Adrenal gland (tissue), 12 donors: ENCODE data around the gene BCAS3. TPM values are rescaled to one million over a fixed set of nuclear protein-coding genes. Genes with fewer than 3 reads are reported as not detected.

Experiments
- DNase-seq, 7 donors: peaks; one replicate each; pipeline ENCODE4 v3.0.0-alpha.2; 2019 to 2020
- H3K27ac ChIP-seq, 5 donors: fragments of 200-600 bp; sonication (generic) in 4 of 5; 1 replicate in 3 of 5; 2 replicates in 2 of 5; pipeline versions ENCODE4 v1.5.1 to v1.8.0; 2016 to 2020; ENCODE audit warnings: mild to moderate bottlenecking in 1 of 5
- H3K27me3 ChIP-seq: fragments of 200-600 bp; 2 replicates; pipeline ENCODE4 v1.8.0; 2021
- H3K36me3 ChIP-seq, 2 donors: fragments of 200-600 bp; replicated peaks in 1 of 2; 1 replicate in 1 of 2; 2 replicates in 1 of 2; pipeline versions ENCODE4 v1.5.1 to v1.8.0; 2018 to 2022
- H3K4me1 ChIP-seq, 2 donors: fragments of 200-600 bp; replicated peaks in 1 of 2; 1 replicate in 1 of 2; 2 replicates in 1 of 2; pipeline versions ENCODE4 v1.5.1 to v1.8.0; 2018 to 2021
- H3K4me3 ChIP-seq, 4 donors: fragments of 200-600 bp; sonication (generic) in 3 of 4; one replicate each; pipeline ENCODE4 v1.5.1; 2016 to 2018
- H3K9me3 ChIP-seq, 3 donors: fragments of 200-600 bp; sonication (generic) in 1 of 3; replicated peaks in 1 of 3; 1 replicate in 2 of 3; 2 replicates in 1 of 3; pipeline versions ENCODE4 v1.5.1 to v1.8.0; 2016 to 2021
- POLR2A ChIP-seq, 2 donors: fragments of 450-650 bp; IDR thresholded peaks; one replicate each; pipeline ENCODE4 v1.6.1; 2017; ENCODE audit warnings: antibody characterized with exemption in 2 of 2, mild to moderate bottlenecking in 2 of 2, moderate library complexity in 1 of 2
- WGBS, 4 donors: extraction: QIAGEN DNeasy Blood & Tissue Kit in 2 of 4; methylation state at CpG; one replicate each; pipeline versions ENCODE4 v1.1.5 to v1.1.7; 2013 to 2017; 5-methylcytosine and 5-hydroxymethylcytosine counted together
- intact Hi-C, 2 donors: fragments of 100-400 bp; cut with DNase I; formaldehyde crosslinking; loops; one replicate each; pipeline versions ENCODE4 v1.14.1 to v1.15.0; 2022 to 2023
- polyA plus RNA-seq, 3 donors: library from polyadenylated mRNA; stranded (reverse); fragments of 200-250 nt in 2 of 3; fragments of 350-450 nt in 1 of 3; fragmentation: Illumina TruSeq in 1 of 3; extraction: RNeasy Lipid Tissue Mini Kit (QIAGEN cat#74804) in 1 of 3; gene quantifications; one replicate each; pipeline ENCODE4 v1.2.3, GENCODE V29; 2013 to 2014
- total RNA-seq, 9 donors: library from RNA; depleted of rRNA in 4 of 9; stranded (reverse); fragments of >200 nt in 4 of 9; fragments of 120-200 nt in 1 of 9; fragmentation: NEBNext Ultra II Directional in 1 of 9; extraction: Animal tissue kit (Norgen Biotek cat#: 25700) in 1 of 9; gene quantifications; one replicate each; pipeline versions ENCODE4 v1.1.0 to v1.2.4, GENCODE V29; 2013 to 2023
- TF ChIP-seq, protein P1 (sequence below), 6 experiments: fragments of 450-650 bp in 4 of 6; fragments of 200-600 bp in 2 of 6; sonication (generic) in 1 of 6; IDR thresholded peaks; 1 replicate in 5 of 6; 2 replicates in 1 of 6; pipeline versions ENCODE4 v1.5.1 to v1.8.0; 2016 to 2021; ENCODE audit warnings: antibody characterized with exemption in 6 of 6, mild to moderate bottlenecking in 2 of 6, moderate library complexity in 1 of 6
- donor health status: healthy with polysubstance abuse.
- donor health status: Bipolar disorder and iron deficiency.
- donor health status: DM: yes; HTN: yes; CAD: no.
- donor health status: DM: no; HTN: no; CAD: no.
- donor health status: DM: no; HTN: no; CAD: no.
- donor health status: DM: yes; HTN: yes; CAD: no.

BCAS3 gene
- total and polyA plus RNA-seq, 12 donors = 9.4 to 105 (median 29.0) TPM

DNA sequence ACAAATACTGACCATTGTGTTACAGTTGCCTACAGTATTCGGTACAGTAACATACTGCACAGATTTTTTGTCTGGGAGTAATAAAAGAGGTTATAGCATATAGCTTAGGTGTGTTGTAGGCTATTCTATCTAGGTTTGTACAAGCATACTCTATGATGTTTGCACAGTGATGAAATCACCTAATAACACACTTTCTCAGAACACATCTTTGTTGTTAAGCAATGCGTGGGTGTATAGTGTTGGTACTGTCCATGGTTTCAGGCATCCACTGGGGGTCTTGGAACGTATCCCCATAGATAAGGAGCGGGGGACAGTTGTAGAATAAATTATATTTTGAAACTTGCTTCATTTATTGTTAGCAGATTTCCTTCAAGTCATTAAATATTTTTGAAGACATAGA lies 428.7 kb downstream of the BCAS3 start:
- H3K4me1 ChIP-seq = peaks cover 0 to 11% of the 10 kb centered on the region in 2 donors
- WGBS, 4 donors = 92 to 98% (median 93%) methylated on average over 4 of the region's 4 CpGs
- DNase-seq = no peak
- no peaks in the 10 kb centered on the region for H3K36me3 ChIP-seq
- no peaks in the 10 kb centered on the region for H3K27me3 ChIP-seq
- no peak overlapping the region for H3K4me3 ChIP-seq
- intact Hi-C loops = no loop called here
- TF ChIP-seq, protein P1, sequence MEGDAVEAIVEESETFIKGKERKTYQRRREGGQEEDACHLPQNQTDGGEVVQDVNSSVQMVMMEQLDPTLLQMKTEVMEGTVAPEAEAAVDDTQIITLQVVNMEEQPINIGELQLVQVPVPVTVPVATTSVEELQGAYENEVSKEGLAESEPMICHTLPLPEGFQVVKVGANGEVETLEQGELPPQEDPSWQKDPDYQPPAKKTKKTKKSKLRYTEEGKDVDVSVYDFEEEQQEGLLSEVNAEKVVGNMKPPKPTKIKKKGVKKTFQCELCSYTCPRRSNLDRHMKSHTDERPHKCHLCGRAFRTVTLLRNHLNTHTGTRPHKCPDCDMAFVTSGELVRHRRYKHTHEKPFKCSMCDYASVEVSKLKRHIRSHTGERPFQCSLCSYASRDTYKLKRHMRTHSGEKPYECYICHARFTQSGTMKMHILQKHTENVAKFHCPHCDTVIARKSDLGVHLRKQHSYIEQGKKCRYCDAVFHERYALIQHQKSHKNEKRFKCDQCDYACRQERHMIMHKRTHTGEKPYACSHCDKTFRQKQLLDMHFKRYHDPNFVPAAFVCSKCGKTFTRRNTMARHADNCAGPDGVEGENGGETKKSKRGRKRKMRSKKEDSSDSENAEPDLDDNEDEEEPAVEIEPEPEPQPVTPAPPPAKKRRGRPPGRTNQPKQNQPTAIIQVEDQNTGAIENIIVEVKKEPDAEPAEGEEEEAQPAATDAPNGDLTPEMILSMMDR (IDR thresholded peaks at IDR 0.05) = no peak
- TF ChIP-seq POLR2A (IDR thresholded peaks at IDR 0.05) = no peak
- H3K27ac ChIP-seq = no peak overlapping the region
- no peaks in the 10 kb centered on the region for H3K9me3 ChIP-seq

DNA sequence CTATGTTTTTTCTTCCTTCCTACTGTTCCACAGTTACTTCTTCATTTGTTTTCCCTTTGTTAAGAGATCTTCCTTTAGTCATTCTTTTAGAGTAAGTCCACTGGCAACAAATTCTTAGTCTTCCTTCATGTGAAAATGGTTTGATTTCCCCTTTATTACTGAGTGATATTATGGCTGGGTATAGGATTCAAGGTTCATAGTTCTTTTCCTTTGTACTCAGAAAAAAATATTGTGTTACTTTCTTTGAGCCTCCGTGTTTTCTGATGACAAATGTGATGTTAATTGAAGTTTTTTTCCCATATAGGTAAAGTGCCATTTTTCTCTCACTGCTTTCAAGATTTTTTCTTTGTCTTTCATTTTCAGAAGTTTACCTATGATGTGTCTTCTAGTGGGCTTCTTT lies 438.9 kb downstream of the BCAS3 start:
- intact Hi-C loops = no loop called here
- H3K27me3 ChIP-seq = no peaks in the 10 kb centered on the region
- H3K36me3 ChIP-seq = no peaks in the 10 kb centered on the region
- no peak overlapping the region for H3K27ac ChIP-seq
- no peak overlapping the region for H3K4me3 ChIP-seq
- DNase-seq = no peak
- 89 to 100% (median 91%) methylated on average over 1 of the region's 1 CpG for WGBS, 4 donors
- no peak for TF ChIP-seq POLR2A (IDR thresholded peaks at IDR 0.05)
- TF ChIP-seq, protein P1 (IDR thresholded peaks at IDR 0.05) = no peak
- no peaks in the 10 kb centered on the region for H3K4me1 ChIP-seq
- H3K9me3 ChIP-seq = no peaks in the 10 kb centered on the region

DNA sequence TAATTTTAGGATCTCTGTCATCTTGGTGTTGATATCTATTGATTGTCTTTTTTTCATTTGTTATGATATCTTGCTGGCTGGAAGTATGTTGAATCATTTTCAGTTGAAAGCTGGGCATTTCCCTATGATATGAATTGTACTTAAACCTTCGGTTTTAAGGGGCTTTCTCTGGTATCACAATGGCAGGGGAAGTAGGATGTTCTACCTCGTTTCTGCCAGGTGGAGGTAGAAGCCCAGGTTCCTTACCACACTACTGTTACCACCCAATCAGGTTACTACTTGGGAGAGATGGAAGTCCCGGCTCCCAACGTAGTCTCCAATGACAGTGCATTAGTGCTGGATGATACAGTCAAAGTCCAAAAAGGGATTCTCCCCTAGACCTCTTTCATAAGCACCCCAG lies 440.3 kb downstream of the BCAS3 start:
- H3K27ac ChIP-seq = no peak overlapping the region
- no peaks in the 10 kb centered on the region for H3K36me3 ChIP-seq
- WGBS, 4 donors = 86 to 96% (median 91%) methylated on average over 4 of the region's 4 CpGs
- DNase-seq = no peak
- no peak overlapping the region for H3K4me3 ChIP-seq
- intact Hi-C loops = no loop called here
- no peaks in the 10 kb centered on the region for H3K4me1 ChIP-seq
- H3K27me3 ChIP-seq = no peaks in the 10 kb centered on the region
- no peak for TF ChIP-seq POLR2A (IDR thresholded peaks at IDR 0.05)
- TF ChIP-seq, protein P1 (IDR thresholded peaks at IDR 0.05) = no peak
- H3K9me3 ChIP-seq = no peaks in the 10 kb centered on the region

DNA sequence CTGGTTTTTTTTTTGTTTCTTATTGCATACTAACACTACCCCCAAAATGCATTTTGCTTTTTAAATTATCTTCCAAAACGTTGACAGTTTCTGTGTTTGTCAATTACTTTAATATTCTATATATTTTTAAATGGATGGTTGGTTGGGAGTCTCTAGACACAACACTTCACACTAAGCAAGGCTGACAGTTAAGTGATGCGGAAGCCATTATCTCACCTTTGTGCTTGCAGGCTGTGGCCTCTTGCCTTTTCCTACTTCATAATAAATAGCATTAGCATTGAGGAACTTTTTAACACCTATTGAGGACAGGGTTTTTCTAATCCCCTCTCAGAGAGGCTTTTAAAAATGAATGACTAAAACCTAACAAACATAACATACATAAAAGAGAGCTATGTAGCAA lies 441.2 kb downstream of the BCAS3 start:
- Histone ChIP-seq H3K9me3 (no peaks in the 10 kb centered on the region), H3K36me3 (no peaks in the 10 kb centered on the region), H3K4me1 (no peaks in the 10 kb centered on the region), H3K27me3 (no peaks in the 10 kb centered on the region), H3K4me3 (no peak overlapping the region), H3K27ac (no peak overlapping the region)
- WGBS, 4 donors = 79 to 86% (median 84%) methylated on average over 2 of the region's 2 CpGs
- no peak for TF ChIP-seq POLR2A (IDR thresholded peaks at IDR 0.05)
- TF ChIP-seq, protein P1 (IDR thresholded peaks at IDR 0.05) = no peak
- DNase-seq = no peak
- intact Hi-C loops = no loop called here
